Ishikawa (cell line): Measurements from ENCODE around the gene SLC52A1.
A peak's percentile ranks its signal among the peaks of the same experiment; 100 is the strongest.

ENCODE experiments used
- CEBPB ChIP-seq: IDR thresholded peaks from 2 replicates; pipeline ENCODE4 v1.6.1; 2012
- CREB1 ChIP-seq: IDR thresholded peaks from 2 replicates; pipeline ENCODE4 v1.6.1; 2012; ENCODE audit warnings: low read depth
- EGR1 ChIP-seq: IDR thresholded peaks from 2 replicates; pipeline ENCODE4 v1.6.1; 2012
- EP300 ChIP-seq: IDR thresholded peaks from 2 replicates; pipeline ENCODE4 v1.6.1; 2012; ENCODE audit warnings: borderline replicate concordance
- FOXM1 ChIP-seq: IDR thresholded peaks from 2 replicates; pipeline ENCODE4 v1.6.1; 2012; ENCODE audit warnings: low read depth, borderline replicate concordance
- MAX ChIP-seq: IDR thresholded peaks from 2 replicates; pipeline ENCODE4 v1.6.1; 2012
- NFIC ChIP-seq: IDR thresholded peaks from 2 replicates; pipeline ENCODE4 v1.6.1; 2012
- RAD21 ChIP-seq: IDR thresholded peaks from 2 replicates; pipeline ENCODE4 v1.6.1; 2012; ENCODE audit warnings: low read depth
- REST ChIP-seq: IDR thresholded peaks from 2 replicates; pipeline ENCODE4 v1.6.1; 2012; ENCODE audit warnings: low read depth, mild to moderate bottlenecking
- TAF1 ChIP-seq: IDR thresholded peaks from 2 replicates; pipeline ENCODE4 v1.6.1; 2012; ENCODE audit warnings: low read depth, mild to moderate bottlenecking
- TCF12 ChIP-seq: IDR thresholded peaks from 2 replicates; pipeline ENCODE4 v1.6.1; 2012; ENCODE audit warnings: low read depth
- TEAD4 ChIP-seq: IDR thresholded peaks from 2 replicates; pipeline ENCODE4 v1.6.1; 2012
- USF1 ChIP-seq: IDR thresholded peaks from 2 replicates; pipeline ENCODE4 v1.6.1; 2012
- YY1 ChIP-seq: IDR thresholded peaks from 2 replicates; pipeline ENCODE4 v1.6.1; 2012; ENCODE audit warnings: low read depth
- ZBTB7A ChIP-seq: IDR thresholded peaks from 2 replicates; pipeline ENCODE4 v1.6.1; 2012; ENCODE audit warnings: low read depth

Gene SLC52A1

GRCh38 chr17:5069724-5070123 lies 34.5 kb upstream of the SLC52A1 start:
- TF ChIP-seq USF1 (no peak), CEBPB (no peak), TEAD4 (no peak), RAD21 (no peak), TCF12 (no peak), NFIC (no peak), YY1 (no peak)

- TF ChIP-seq ZBTB7A (no peak), TEAD4 (no peak), YY1 (no peak), TAF1 (no peak), REST (no peak), EGR1 (no peak), USF1 (no peak), RAD21 (no peak), FOXM1 (no peak), CREB1 (no peak)
These were observed 33.0 kb upstream of the SLC52A1 start for GRCh38 chr17:5068236-5068635.

GRCh38 chr17:5065227-5065744 lies 30.1 kb upstream of the SLC52A1 start:
- TF ChIP-seq TCF12 (no peak), NFIC (peak; percentile 77)

GRCh38 chr17:5055543-5055942 lies 20.3 kb upstream of the SLC52A1 start:
- TF ChIP-seq CEBPB (no peak), TAF1 (no peak), CREB1 (no peak), RAD21 (no peak), YY1 (no peak), NFIC (no peak), FOXM1 (no peak), REST (no peak), ZBTB7A (no peak), USF1 (no peak), MAX (no peak)

GRCh38 chr17:5050278-5050677 lies 15.1 kb upstream of the SLC52A1 start:
- TF ChIP-seq FOXM1 (no peak), USF1 (no peak), CEBPB (no peak), TCF12 (no peak), RAD21 (no peak), CREB1 (no peak), REST (no peak), EGR1 (no peak), NFIC (no peak), ZBTB7A (no peak), MAX (no peak), TAF1 (no peak), TEAD4 (no peak), EP300 (no peak), YY1 (no peak)
